Measurements from ENCODE around the gene CSK.

DNA sequence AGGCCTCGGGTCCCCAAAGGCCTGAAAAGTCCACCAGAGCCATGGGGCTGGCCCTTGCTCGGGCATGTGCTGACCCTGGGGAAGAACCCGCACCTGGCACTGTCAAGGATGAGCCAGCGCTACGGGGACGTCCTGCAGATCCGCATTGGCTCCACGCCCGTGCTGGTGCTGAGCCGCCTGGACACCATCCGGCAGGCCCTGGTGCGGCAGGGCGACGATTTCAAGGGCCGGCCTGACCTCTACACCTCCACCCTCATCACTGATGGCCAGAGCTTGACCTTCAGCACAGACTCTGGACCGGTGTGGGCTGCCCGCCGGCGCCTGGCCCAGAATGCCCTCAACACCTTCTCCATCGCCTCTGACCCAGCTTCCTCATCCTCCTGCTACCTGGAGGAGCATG, 32.0 kb upstream of the CSK start:
- TF ChIP-seq POLR2A (IDR thresholded peaks at IDR 0.05) = no peak
- TF ChIP-seq, protein P1, sequence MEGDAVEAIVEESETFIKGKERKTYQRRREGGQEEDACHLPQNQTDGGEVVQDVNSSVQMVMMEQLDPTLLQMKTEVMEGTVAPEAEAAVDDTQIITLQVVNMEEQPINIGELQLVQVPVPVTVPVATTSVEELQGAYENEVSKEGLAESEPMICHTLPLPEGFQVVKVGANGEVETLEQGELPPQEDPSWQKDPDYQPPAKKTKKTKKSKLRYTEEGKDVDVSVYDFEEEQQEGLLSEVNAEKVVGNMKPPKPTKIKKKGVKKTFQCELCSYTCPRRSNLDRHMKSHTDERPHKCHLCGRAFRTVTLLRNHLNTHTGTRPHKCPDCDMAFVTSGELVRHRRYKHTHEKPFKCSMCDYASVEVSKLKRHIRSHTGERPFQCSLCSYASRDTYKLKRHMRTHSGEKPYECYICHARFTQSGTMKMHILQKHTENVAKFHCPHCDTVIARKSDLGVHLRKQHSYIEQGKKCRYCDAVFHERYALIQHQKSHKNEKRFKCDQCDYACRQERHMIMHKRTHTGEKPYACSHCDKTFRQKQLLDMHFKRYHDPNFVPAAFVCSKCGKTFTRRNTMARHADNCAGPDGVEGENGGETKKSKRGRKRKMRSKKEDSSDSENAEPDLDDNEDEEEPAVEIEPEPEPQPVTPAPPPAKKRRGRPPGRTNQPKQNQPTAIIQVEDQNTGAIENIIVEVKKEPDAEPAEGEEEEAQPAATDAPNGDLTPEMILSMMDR (IDR thresholded peaks at IDR 0.05) = no peak
